Spleen (tissue), 11 donors: Measurements from ENCODE around the gene KLHDC4. TPM values are rescaled to one million over a fixed set of nuclear protein-coding genes. Genes with fewer than 3 reads are reported as not detected.

Experiments used
- DNase-seq: peaks from one replicate; pipeline ENCODE4 v3.0.0-alpha.2; 2020
- H3K27ac ChIP-seq, 8 donors: fragments of 200-600 bp; sonication (generic) in 7 of 8; 1 replicate in 4 of 8; 2 replicates in 4 of 8; pipeline versions ENCODE4 v1.5.0 to v1.8.0; 2016 to 2021; ENCODE audit warnings: inconsistent platforms in 4 of 8, mild to moderate bottlenecking in 4 of 8, moderate library complexity in 1 of 8
- H3K27me3 ChIP-seq, 7 donors: fragments of 200-600 bp; sonication (generic) in 6 of 7; replicated peaks in 1 of 7; 1 replicate in 4 of 7; 2 replicates in 3 of 7; pipeline versions ENCODE4 v1.5.0 to v1.8.0; 2016 to 2021; ENCODE audit warnings: inconsistent platforms in 3 of 7, mild to moderate bottlenecking in 1 of 7
- H3K36me3 ChIP-seq, 6 donors: fragments of 200-600 bp; sonication (generic) in 5 of 6; 1 replicate in 4 of 6; 2 replicates in 2 of 6; pipeline versions ENCODE4 v1.5.0 to v1.8.0; 2016 to 2021; ENCODE audit warnings: inconsistent platforms in 2 of 6
- H3K4me1 ChIP-seq, 6 donors: fragments of 200-600 bp; sonication (generic) in 5 of 6; 1 replicate in 3 of 6; 2 replicates in 3 of 6; pipeline versions ENCODE4 v1.5.0 to v1.8.0; 2016 to 2021; ENCODE audit warnings: inconsistent platforms in 3 of 6
- H3K4me3 ChIP-seq, 8 donors: fragments of 200-600 bp; sonication (generic) in 7 of 8; 1 replicate in 4 of 8; 2 replicates in 4 of 8; pipeline versions ENCODE4 v1.5.0 to v1.8.0; 2016 to 2021; ENCODE audit warnings: inconsistent platforms in 4 of 8, mild to moderate bottlenecking in 4 of 8, moderate library complexity in 2 of 8
- H3K9me3 ChIP-seq, 8 donors: fragments of 200-600 bp; sonication (generic) in 7 of 8; 1 replicate in 4 of 8; 2 replicates in 4 of 8; pipeline versions ENCODE4 v1.5.0 to v1.8.0; 2016 to 2021; ENCODE audit warnings: inconsistent platforms in 4 of 8
- CTCF ChIP-seq, 11 experiments: fragments of 200-600 bp in 7 of 11; fragments of 450-650 bp in 4 of 11; sonication (generic) in 4 of 11; IDR thresholded peaks in 8 of 11; conservative IDR thresholded peaks in 3 of 11; 1 replicate in 7 of 11; 2 replicates in 4 of 11; pipeline versions ENCODE4 v1.4.0 to v1.8.0; 2016 to 2021; ENCODE audit warnings: antibody characterized with exemption in 11 of 11, inconsistent platforms in 4 of 11, mild to moderate bottlenecking in 1 of 11
- POLR2A ChIP-seq, 3 donors: fragments of 450-650 bp; IDR thresholded peaks; one replicate each; pipeline ENCODE4 v1.5.1; 2017; ENCODE audit warnings: antibody characterized with exemption in 3 of 3, mild to moderate bottlenecking in 1 of 3
- POLR2AphosphoS5 ChIP-seq, 3 donors: sonication (generic); formaldehyde crosslinking; IDR thresholded peaks; one replicate each; pipeline ENCODE4 v1.5.1; 2017; ENCODE audit warnings: antibody characterized with exemption in 3 of 3
- WGBS, 5 donors: extraction: QIAGEN DNeasy Blood & Tissue Kit in 3 of 5; methylation state at CpG; one replicate each; pipeline versions ENCODE4 v1.1.5 to v1.1.7; 2013 to 2018; 5-methylcytosine and 5-hydroxymethylcytosine counted together
- intact Hi-C: fragments of 100-400 bp; cut with DNase I; formaldehyde crosslinking; loops from one replicate; pipeline ENCODE4 v1.15.0; 2023; ENCODE audit warnings: low total_unique reads
- polyA plus RNA-seq, 3 donors: library from polyadenylated mRNA; stranded (reverse); fragments of 200-250 nt; gene quantifications; one replicate each; pipeline ENCODE4 v1.2.1, GENCODE V29; 2013
- total RNA-seq, 7 donors: library from RNA; depleted of rRNA in 3 of 7; stranded (reverse); fragments of >200 nt in 3 of 7; fragmentation: NEBNext Ultra II Directional in 4 of 7; extraction: Animal tissue kit (Norgen Biotek cat#: 25700) in 4 of 7; gene quantifications; one replicate each; pipeline versions ENCODE4 v1.1.0 to v1.2.1, GENCODE V29; 2016 to 2021
- donor health status: healthy with polysubstance abuse.
- donor health status: DM: no; HTN: no; CAD: no; lungs with moderate emphysema.
- donor health status: DM: no; HTN: no; CAD: no.
- donor health status: Bipolar disorder and iron deficiency.
- donor health status: healthy.
- donor health status: DM: no; HTN: no; CAD: no.
- donor health status: DM: yes; HTN: yes; CAD: no.

The KLHDC4 gene
- total and polyA plus RNA-seq, 10 donors: 30.2 to 91.7 (median 56.7) TPM

DNA sequence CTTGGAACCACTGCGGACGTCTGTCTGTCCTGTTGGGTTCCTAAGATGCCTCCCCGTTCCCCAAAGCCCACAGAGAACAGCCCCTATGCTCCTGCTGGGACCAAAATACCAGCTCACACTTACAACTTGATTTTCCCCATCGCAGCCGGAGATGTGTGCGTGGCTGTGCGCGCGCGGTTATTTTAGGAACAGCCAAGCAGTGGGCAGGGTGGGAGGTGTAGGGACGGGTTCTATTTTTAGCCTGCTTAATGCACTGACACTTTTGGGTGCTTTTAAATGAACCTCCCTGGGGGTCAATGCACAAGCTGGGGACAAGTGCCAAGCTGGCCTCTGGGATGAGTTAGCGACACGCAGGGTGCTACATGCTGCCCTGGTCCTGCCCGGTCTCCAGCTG is 74.1 kb downstream of the KLHDC4 start:
- peaks cover 0 to 25% (median 12%) of the 10 kb centered on the region in 6 donors for H3K36me3 ChIP-seq
- no peak overlapping the region for H3K4me3 ChIP-seq
- H3K4me1 ChIP-seq: no peaks in the 10 kb centered on the region
- H3K27ac ChIP-seq: no peak overlapping the region
- H3K9me3 ChIP-seq: no peaks in the 10 kb centered on the region
- TF ChIP-seq POLR2AphosphoS5 (IDR thresholded peaks at IDR 0.05) (no peak), CTCF (IDR thresholded peaks at IDR 0.05 in 8 of 11, conservative IDR thresholded peaks at IDR 0.05 in 3 of 11) (no peak), POLR2A (IDR thresholded peaks at IDR 0.05) (no peak)
- intact Hi-C loops: no loop called here
- WGBS, 5 donors: 52 to 66% (median 57%) methylated on average over 14 of the region's 14 CpGs
- DNase-seq: no peak
- H3K27me3 ChIP-seq: peaks cover 0 to 50% (median 7%) of the 10 kb centered on the region in 7 donors

- Histone ChIP-seq H3K9me3 (no peaks in the 10 kb centered on the region), H3K36me3 (peaks cover 0 to 19% (median 8%) of the 10 kb centered on the region in 6 donors), H3K27me3 (peaks cover 0 to 56% (median 11%) of the 10 kb centered on the region in 7 donors), H3K4me1 (no peaks in the 10 kb centered on the region), H3K4me3 (no peak overlapping the region), H3K27ac (no peak overlapping the region)
- 51 to 64% (median 63%) methylated on average over 20 to 33 of the region's 33 CpGs for WGBS, 5 donors
- no peak for DNase-seq
- TF ChIP-seq POLR2A (IDR thresholded peaks at IDR 0.05): no peak
- TF ChIP-seq CTCF (IDR thresholded peaks at IDR 0.05 in 8 of 11, conservative IDR thresholded peaks at IDR 0.05 in 3 of 11): no peak
- no peak for TF ChIP-seq POLR2AphosphoS5 (IDR thresholded peaks at IDR 0.05)
- intact Hi-C loops: no loop called here
Observed at GRCh38 chr16:87690911-87691685, 74.7 kb downstream of the KLHDC4 start.

DNA sequence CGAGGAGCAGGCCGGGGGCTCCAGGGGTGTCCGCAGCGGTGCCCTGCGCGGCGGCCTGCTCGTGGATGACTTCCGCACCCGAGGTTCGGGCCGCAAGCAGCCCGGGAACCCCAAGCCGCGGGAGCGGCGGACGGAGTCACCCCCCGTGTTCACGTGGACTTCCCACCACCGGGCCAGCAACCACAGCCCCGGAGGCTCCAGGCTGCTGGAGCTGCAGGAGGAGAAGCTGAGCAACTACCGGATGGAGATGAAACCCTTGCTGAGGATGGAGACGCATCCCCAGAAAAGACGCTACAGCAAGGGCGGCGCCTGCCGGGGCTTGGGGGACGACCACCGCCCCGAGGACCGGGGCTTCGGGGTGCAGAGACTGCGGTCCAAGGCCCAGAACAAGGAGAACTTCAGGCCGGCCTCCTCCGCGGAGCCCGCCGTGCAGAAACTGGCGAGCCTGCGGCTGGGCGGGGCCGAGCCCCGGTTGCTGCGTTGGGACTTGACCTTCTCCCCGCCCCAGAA is 75.8 kb downstream of the KLHDC4 start:
- 86 to 95% (median 92%) methylated on average over 22 to 46 of the region's 46 CpGs for WGBS, 5 donors
- H3K36me3 ChIP-seq: peaks cover 0 to 8% (median 0%) of the 10 kb centered on the region in 6 donors
- H3K27ac ChIP-seq: no peak overlapping the region
- no peak overlapping the region for H3K4me3 ChIP-seq
- peaks cover 0 to 67% (median 16%) of the 10 kb centered on the region in 7 donors for H3K27me3 ChIP-seq
- TF ChIP-seq POLR2AphosphoS5 (IDR thresholded peaks at IDR 0.05): no peak
- no peak for TF ChIP-seq POLR2A (IDR thresholded peaks at IDR 0.05)
- no peak for TF ChIP-seq CTCF (IDR thresholded peaks at IDR 0.05 in 8 of 11, conservative IDR thresholded peaks at IDR 0.05 in 3 of 11)
- no peak for DNase-seq
- no peaks in the 10 kb centered on the region for H3K9me3 ChIP-seq
- intact Hi-C loops: no loop called here
- H3K4me1 ChIP-seq: no peaks in the 10 kb centered on the region
